GOT3 (cell line): ENCODE measurements around the gene ST3GAL2.
"Not testable (repeated sequence)": the region's sequence is repeated elsewhere in the genome, so short reads cannot be mapped to it uniquely, and the experiment has no call there.

Experiments
- DNase-seq: peaks from one replicate; lab custom pipeline; 2025; ENCODE audit warnings: mixed read lengths; lab: John Stamatoyannopoulos, UW

The ST3GAL2 gene

DNA sequence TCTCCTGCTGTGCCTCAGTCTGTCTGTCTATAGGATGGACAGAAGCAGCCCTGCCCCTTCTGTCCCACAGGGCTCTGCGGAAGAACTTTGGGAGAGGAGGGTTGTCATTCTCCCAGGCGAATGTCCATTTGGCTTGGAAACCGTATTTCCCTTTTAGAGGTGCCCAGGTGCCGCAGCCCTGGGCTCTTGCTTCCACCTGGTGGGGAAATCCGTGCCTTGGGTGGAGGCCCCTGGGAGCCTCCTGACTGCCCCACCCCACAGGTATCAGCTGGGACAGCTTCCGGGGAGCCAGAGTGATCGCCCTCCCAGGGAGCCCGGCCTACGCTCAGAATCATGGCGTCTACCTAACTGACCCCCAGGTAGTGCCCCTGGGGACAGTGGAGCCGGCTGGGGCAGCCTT, 28.2 kb upstream of the ST3GAL2 start:
- no peak for DNase-seq

DNA sequence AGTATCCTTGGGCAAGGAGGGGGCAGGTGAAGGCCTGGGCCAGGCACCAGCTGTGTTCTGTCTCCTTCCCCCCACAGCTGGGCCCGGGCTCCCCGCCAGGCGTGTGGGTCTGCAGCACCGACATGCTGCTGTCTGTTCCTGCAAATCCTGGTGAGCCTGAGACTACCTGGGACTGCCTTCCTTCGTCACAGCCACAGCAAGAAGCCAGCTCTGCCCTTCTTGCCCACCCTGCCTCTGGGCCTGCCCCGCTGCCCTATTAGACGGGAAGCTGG, 27.8 kb upstream of the ST3GAL2 start:
- no peak for DNase-seq

DNA sequence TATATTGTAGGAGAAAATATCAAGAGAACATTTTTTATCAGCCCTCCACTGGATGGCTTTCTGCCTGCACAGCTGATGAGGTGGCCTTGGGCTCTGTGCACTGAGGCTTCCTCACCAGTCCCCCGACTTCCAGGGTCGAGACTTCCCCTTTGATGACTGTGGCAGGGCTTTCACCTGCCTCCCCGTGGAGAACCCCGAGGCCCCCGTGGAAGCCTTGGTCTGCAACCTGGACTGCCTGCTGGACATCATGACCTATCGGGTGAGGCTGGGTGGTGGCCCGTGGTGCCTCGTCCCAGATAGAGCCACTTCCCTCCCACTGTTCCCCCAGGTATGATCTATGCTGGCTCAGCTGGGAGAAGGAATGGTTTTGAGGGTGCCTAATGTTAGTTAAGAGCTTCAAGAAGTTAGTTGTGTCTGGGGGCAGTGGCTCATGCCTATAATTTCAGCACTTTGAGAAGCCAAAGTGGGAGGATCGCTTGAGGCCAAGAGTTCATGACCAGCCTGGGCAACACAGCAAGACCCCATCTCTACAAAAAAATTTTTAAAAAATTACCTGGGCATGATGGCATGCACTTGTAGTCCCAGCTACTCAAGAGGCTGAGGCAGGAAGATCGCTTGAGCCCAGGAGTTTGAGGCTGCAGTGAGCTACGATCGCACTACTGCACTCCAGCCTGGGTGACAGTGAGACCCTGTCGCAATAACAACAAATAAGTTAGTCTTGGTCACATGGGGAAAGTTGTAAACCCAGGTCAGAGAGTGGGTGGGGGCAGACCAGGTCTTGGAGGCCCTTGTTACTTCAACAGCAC, 27.3 kb upstream of the ST3GAL2 start:
- DNase-seq = no peak

DNA sequence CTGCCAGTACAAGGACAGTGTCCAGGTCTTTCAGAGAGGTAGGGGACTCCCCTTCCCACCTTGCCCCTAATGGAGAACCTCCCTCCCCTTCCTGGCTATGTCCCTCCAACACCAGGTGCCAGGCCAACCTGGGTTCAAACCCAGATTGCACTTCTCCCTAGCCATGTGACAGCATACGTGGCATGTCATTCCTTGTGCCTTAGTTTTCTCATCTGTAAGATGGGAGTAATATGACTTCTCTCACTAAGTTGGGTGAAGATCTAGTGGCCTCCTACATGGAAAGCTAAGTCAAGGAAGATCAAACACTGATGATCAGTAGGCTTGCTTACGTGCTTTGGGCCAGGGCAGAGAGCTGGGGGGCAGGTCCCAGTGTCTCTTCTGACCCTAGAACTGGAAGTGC, 24.3 kb upstream of the ST3GAL2 start:
- DNase-seq = no peak

DNA sequence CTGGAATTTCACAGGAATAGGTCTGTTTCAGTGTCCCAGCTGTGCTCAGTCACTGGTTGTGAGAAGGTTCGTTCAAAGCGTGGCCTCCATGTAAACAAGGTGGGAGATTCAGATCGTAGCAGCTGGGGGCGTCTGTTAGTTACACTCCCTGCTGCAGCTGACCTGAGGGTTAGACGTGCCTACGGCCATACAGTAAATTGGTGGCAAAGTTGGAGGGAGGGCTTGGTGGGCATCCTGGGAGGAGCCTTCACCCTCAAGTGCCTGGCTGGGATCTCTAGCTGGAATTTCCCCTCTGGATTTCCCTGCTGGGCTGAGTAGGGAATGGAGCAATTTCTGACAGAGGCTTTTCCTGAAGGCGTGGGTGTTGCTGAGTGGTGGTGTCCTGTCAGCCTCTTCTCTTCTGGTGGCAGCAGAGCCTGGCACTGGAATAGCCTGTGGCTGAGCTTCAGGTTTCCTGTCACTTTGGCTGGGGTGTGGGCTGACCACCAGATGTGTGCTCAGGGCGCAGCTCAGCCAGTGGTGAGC, 21.9 kb upstream of the ST3GAL2 start:
- no peak for DNase-seq

DNA sequence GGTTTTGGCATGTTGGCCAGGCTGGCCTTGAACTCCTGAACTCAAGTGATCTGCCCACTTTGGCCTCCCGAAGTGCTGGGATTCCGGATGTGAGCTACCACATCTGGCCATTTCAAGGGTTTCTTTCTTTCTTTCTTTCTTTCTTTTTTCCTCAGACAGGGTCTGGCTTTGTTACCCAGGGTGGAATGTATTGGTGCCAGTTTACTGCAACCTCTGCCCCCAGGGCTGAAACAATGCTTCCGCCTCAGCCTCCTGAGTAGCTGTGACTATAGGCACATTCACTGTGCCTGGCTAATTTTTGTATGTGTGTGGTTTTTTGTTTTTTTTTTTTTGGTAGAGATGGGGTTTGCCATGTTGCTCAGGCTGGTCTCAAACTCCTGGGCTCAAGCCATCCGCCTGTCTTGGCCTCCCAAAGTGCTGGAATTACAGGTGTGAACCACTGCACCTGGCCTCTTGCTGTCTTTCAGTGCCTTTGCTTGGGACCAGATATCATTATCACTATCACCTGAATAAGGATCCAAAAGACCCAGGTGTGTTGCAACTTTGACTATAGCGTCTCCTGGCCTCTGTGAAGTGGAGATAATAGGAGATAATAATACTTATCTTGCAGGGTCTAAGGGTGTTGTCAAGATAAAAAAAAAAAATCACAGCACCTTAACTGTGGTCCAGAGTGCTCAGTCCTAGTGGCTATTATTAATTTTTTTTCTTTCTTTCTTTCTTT, 18.7 kb upstream of the ST3GAL2 start:
- DNase-seq = no peak

DNA sequence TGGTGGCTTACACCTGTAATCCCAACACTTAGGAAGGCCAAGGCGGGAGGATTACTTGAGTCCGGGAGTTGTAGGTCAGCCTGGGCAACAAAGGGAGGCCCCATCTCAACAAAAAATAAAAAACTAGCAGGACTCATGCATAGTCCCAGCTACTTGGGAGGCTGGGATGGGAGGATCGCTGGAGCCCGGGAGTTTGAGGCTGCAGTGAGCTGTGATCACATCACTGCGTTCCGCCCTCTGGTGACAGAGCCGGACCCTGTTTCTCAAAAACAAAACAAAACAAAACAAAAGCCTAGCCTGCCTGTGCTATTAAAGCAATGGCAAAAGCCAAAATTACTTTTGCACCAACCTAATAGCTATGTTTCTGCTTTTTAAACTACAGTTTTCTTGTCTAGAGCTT, 17.0 kb upstream of the ST3GAL2 start:
- DNase-seq = no peak

DNA sequence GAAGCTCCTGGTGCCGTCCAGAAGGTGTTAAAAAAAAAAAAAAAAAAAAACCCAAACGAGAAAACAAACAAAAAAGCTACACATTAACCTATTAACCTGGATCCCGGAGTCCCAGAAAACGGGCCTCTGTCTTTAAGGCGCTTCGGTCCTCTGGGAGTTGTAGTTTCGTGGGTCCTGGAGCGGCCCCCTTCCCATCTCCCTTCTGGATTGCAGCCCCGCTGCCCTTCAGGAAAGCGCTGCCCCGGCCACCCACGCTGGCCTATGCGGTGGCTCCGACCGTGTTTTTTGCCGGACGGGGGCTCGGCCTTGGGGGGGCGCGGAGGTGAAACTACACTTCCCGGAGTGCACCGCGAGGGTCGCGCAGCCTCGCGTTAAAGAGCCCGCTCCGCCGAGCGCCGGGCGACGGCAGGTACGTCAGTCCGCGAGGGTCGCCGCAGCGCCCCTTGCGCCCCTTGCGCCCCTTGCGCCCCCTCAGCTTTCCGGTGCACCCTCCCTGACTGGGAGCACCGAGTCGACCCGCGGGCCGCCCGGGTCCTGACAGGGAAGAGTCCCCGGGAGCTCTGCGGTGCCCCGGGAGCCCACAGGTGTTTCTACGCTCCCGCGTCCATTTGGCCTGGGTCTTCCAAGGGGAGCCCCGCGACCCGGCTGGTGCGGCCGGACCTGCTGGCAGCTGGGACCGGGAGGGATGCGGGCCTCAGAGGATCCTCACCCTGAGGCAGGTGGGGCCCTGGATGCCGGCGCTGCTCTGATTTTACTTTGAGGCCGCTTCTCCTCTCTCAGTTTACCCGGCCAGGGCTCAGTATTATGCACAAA, 15.5 kb upstream of the ST3GAL2 start, which contains the start of gene FCSK:
FCSK (plus strand) TSS at position 374 of the 813 bp plus-strand sequence. CDS start 8,596 bp downstream, outside the sequence.
- DNase-seq = peak; percentile 34

DNA sequence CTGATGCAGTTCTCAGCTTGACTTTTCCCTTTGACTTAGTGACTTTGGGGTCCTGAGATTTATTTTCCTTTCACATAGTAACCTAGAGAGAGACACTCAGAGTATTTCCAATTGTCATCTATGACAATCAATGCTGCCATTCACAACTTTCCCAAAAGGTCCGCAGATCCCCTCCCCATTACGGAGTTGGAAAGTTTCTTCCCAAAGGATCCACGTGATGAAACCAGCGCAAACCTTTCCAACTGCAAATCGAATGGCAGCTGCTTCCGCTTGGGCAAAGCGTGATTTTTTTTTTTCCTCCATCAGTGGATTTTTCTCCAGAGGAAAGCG, 15.0 kb upstream of the ST3GAL2 start:
- no peak for DNase-seq

DNA sequence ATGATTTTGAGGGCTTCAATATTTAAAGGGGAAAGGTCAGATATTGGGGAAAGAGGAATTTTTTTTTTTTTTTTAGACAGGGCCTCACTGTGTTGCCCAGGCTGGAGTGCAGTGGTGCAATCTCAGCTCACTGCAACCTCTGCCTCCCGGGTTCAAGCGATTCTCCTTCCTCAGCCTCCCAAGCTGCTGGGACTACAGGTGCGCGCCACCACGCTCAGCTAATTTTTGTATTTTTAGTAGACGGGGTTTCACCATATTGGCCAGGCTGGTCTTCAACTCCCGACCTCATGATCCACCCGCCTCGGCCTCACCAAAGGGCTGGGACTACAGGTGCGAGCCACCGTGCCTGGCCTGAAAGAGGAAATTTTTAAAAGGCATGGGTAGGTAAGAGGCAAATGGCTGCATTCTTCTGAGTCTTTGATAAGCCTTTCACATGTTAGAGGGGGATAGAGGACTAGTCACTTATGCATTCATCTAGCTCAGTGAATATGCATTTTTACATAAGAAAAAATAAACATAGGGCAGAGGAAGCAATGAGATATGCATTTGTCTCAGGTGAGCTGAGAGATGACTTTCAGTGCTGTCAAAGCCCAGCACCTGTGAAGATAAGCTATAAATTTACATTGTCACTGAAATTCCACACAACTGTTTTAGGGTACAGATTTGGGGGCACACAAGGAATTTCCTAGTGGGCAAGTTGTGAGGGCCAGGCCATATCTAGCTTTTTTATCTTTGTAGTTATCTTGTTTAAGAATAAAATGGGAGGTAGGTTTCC, 14.4 kb upstream of the ST3GAL2 start:
- no peak for DNase-seq

DNA sequence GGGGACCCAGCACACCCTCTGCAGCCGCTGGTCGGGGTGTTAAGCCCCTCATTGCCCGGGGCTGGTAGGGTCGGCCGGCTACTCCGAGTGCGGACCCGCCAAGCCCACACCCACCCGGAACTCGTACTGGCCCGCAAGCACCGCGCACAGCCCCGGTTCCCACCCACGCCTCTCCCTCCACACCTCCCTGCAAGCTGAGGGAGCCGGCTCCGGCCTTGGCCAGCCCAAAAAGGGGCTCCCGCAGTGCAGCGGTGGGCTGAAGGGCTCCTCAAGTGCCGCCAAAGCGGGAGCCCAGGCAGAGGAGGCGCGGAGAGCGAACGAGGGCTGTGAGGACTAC, 12.1 kb upstream of the ST3GAL2 start:
- not testable (repeated sequence) for DNase-seq

DNA sequence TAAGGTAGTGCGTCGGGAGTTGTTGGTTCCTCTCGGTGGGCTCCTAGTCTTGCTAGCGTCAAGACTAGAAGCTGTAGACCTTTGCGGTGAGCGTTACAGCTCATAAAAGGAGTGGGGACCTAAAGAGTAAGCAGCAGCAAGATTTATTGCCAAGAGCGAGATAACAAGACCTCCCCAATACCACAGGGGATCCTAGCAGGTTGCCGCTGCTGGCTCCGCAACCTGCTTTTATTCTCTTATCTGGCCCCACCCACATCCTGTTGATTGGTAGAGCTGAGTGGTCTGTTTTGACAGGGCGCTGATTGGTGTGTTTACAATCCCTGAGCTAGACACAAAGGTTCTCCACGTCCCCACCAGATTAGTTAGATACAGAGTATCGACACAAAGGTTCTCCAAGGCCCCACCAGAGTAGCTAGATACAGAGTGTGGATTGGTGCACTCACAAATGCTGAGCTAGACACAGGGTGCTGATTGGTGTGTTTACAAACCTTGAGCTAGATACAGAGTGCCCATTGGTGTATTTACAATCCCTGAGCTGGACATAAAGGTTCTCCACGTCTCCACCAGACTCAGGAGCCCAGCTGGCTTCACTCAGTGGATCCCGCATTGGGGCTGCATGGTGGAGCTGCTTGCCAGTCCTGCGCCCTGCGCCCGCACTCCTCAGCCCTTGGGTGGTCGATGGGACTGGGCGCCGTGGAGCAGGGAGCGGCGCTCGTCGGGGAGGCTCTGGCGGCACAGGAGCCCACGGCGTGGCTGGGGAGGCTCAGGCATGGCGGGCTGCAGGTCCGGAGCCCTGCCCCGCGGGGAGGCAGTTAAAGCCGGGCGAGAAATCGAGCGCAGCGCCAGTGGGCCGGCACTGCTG, 11.5 kb upstream of the ST3GAL2 start:
- DNase-seq = not testable (repeated sequence)

DNA sequence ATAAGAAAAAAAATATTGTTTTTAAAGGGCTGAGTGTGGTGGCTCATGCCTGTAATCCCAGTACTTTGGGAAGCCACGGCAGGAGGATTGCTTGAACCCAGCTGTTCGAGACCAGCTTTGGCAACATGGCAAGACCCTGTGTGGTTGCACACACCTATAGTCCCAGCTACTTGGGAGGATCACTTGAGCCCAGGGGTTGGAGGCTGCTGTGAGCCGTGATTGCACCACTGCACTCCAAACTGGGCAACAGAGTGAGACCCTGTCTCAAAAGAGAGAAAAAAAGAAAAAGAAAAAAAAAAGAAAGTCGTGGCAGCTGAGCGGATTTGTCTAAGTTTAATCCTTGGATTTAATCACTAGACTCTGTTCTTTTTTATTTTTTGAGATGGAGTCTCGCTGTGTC, 9.2 kb upstream of the ST3GAL2 start:
- DNase-seq = no peak

DNA sequence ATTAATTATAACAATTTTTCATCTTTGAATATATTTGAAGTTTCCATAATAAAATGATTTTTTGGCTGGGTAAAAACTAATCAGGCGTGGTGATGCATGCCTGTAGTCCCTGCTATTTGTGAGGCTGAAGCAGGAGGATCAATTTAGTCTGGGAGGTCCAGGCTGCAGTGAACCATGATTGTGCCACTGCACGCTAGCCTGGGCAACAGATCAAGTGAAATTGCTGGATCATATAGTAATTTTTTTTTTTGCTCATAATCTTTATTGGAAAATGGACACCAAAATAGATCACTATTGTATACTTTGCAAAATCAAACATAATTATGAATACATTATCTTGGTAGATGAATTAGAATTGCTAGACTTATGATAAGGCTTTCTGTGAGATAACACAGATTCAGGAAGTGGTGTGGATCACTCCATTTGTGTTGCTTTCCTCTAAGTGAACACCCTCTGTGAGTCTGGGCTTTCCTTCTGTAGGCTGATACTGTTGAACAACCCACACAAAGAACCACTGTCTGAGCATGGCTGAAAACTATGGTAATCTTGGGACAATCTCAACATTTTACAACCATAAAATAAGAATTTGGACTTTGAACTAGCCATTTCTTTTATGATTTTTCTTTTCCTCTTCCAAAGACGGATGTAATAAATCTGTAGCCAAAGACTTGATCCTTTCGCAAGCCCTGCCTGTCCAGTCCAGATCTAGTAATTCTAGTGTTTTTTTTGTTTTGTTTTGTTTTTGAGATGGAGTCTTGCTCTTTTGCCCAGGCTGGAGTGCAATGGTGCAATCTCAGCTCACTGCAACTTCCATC, 5.6 kb upstream of the ST3GAL2 start:
- DNase-seq = no peak

DNA sequence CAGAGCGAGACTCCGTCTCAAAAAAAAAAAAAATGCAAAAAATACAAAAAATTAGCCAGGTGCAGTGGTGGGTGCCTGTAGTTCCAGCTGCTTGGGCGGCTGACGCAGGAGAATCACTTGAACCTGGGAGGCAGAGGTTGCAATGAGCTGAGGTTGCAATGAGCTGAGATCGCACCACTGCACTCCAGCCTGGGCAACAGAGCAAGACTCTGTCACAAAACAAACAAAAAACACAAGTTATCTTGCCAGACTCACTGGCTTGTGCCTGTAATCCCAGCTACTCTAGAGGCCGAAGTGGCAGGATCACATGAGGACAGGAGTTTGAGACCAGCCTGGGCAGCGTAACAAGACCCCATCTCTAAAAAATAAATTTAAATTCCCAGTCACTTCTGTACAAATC, 3.4 kb upstream of the ST3GAL2 start:
- no peak for DNase-seq

DNA sequence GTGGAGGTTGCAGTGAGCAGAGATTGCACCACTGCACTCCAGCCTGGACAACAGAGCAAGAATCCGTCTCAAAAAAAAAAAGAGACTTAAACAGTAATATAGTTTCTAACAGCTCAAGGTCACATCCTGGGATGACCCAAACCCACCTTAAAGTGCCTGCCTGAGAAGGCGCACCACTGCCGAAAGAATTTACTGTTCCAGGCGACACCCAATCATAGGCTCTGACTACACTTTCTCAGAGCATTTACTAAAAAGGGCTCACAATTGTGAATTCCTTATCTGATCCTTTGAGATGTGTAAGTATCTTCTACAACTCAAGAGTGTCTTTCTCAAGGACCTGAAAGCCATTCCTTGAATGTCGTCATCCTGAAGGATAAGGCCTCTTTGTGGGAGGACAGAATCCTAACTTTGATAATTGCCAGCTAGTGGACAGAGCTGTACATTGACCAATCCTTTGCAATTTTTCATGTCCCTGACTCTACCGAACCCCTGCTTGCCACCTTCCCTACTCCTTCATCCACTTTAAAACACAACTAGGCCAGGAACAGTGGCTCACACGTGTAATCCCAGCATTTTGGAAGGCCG, 2.6 kb upstream of the ST3GAL2 start:
- no peak for DNase-seq

DNA sequence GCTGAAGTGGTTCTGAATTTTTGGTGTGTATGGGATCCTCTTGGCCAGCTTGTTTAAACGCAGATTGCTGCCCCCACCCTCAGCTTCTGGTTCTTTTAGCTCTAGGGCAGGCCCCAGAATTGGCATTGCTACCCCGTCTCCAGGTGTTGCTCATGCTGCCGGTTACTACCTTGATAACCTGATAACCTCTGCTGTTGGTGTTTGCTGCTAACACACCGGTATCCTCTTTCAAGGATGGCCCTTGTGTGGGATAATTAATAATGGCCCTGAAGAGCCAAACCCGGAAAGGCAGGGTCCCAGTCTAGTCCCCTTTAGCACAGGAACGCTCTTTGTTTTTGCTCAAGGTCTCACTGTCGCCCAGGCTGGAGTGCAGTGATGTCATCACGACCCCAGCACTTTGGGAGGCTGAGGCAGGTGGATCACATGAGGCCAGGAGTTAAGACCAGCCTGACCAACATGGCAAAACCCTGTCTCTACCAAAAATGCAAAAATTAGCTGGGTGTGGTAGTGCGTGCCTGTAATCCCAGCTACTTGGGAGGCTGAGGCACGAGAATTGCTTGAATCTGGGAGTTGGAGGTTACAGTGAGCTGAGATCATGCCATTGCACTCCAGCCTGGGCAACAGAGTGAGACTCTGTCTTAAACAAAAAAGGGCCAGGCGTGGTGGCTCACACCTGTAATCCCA, 1.3 kb upstream of the ST3GAL2 start:
- DNase-seq = no peak

DNA sequence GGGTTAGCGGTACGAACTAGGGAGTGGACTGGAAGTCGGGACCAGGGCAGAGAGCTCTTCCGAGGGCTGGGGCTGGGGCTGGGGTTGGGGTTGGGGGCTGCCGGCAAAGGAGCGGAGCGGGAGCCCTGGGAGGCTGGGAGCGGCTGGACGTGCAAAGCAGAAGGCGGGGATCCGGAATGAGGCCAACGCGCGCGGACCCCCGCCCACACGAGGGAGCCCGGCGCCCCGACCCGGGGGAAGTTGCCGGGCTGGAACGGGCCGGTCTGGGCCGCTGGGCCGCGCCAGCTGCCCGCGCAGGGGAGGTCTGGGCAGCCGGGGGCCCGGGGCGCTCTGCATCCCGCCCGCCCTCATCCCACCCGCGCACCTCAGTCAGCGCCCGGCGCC, 323 bp downstream of the ST3GAL2 start:
- no peak for DNase-seq
